Nephron progenitor cell (in vitro differentiated cells): ENCODE data around the gene CGRRF1.
A peak's percentile ranks its signal among the peaks of the same experiment; 100 is the strongest.

ENCODE experiments used
- DNase-seq: peaks from one replicate; pipeline ENCODE4 v3.0.0; 2021
- H3K27ac Mint-ChIP-seq: 2 replicates; pipeline ENCODE4 v1.8.0; 2021; ENCODE audit warnings: mild to moderate bottlenecking, moderate library complexity, mixed read lengths
- H3K27me3 Mint-ChIP-seq: 2 replicates; pipeline ENCODE4 v1.8.0; 2021; ENCODE audit warnings: mild to moderate bottlenecking, low read depth, mixed read lengths; ENCODE audit not compliant: poor library complexity
- H3K36me3 Mint-ChIP-seq: 2 replicates; pipeline ENCODE4 v1.8.0; 2021; ENCODE audit warnings: low read depth, mixed read lengths
- H3K4me1 Mint-ChIP-seq: 2 replicates; pipeline ENCODE4 v1.8.0; 2021; ENCODE audit warnings: mixed read lengths
- H3K4me3 Mint-ChIP-seq: 2 replicates; pipeline ENCODE4 v1.8.0; 2021; ENCODE audit warnings: mild to moderate bottlenecking, moderate library complexity, mixed read lengths
- H3K9me3 Mint-ChIP-seq: 2 replicates; pipeline ENCODE4 v1.8.0; 2021; ENCODE audit warnings: mild to moderate bottlenecking, moderate library complexity, mixed read lengths
- TF ChIP-seq, protein P1 (sequence below): fragments of 200-600 bp; sonication (generic); IDR thresholded peaks from 2 replicates; pipeline ENCODE4 v1.5.0; 2021; ENCODE audit warnings: antibody characterized with exemption

The CGRRF1 gene

DNA sequence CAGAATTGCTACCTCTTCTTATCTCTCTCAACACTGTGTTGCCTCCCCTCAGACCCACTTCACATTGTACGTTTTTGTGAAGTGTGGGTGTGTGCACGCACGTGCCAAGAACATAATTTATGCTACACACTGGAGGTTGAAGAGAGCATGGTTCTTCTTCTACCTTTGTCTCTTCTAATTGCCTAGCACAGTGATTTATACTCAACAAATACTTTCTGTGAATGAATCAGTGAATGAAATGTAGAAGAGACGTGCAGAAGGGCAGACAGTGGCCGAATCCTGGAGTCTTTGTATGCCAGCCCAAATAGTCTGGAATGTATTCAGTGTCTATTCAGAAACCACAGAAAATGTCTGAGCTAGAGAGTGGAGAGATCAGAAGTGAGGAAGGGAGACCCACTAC lies 52.6 kb downstream of the CGRRF1 start:
- TF ChIP-seq, protein P1, sequence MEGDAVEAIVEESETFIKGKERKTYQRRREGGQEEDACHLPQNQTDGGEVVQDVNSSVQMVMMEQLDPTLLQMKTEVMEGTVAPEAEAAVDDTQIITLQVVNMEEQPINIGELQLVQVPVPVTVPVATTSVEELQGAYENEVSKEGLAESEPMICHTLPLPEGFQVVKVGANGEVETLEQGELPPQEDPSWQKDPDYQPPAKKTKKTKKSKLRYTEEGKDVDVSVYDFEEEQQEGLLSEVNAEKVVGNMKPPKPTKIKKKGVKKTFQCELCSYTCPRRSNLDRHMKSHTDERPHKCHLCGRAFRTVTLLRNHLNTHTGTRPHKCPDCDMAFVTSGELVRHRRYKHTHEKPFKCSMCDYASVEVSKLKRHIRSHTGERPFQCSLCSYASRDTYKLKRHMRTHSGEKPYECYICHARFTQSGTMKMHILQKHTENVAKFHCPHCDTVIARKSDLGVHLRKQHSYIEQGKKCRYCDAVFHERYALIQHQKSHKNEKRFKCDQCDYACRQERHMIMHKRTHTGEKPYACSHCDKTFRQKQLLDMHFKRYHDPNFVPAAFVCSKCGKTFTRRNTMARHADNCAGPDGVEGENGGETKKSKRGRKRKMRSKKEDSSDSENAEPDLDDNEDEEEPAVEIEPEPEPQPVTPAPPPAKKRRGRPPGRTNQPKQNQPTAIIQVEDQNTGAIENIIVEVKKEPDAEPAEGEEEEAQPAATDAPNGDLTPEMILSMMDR = no peak
- Mint-ChIP-seq H3K9me3 (no peaks in the 10 kb centered on the region), H3K27ac (no peak overlapping the region), H3K4me3 (no peak overlapping the region), H3K27me3 (peaks cover 40% of the 10 kb centered on the region), H3K36me3 (no peaks in the 10 kb centered on the region), H3K4me1 (peaks cover 11% of the 10 kb centered on the region)
- DNase-seq = no peak

GRCh38 chr14:54564071-54564867 lies 54.6 kb downstream of the CGRRF1 start:
- Mint-ChIP-seq H3K4me1 (peaks cover 26% of the 10 kb centered on the region), H3K4me3 (peak overlapping the region; percentile 84), H3K27me3 (peaks cover 58% of the 10 kb centered on the region), H3K27ac (no peak overlapping the region), H3K36me3 (no peaks in the 10 kb centered on the region), H3K9me3 (no peaks in the 10 kb centered on the region)
- TF ChIP-seq, protein P1 = peak; percentile 93
- DNase-seq = no peak

GRCh38 chr14:54564868-54565784 lies 55.4 kb downstream of the CGRRF1 start:
- Mint-ChIP-seq H3K27me3 (peaks cover 63% of the 10 kb centered on the region), H3K36me3 (no peaks in the 10 kb centered on the region), H3K4me3 (peak overlapping the region; percentile 84), H3K27ac (no peak overlapping the region), H3K4me1 (peaks cover 28% of the 10 kb centered on the region), H3K9me3 (no peaks in the 10 kb centered on the region)
- TF ChIP-seq, protein P1 = peak; percentile 9
- DNase-seq = peak; percentile 73

DNA sequence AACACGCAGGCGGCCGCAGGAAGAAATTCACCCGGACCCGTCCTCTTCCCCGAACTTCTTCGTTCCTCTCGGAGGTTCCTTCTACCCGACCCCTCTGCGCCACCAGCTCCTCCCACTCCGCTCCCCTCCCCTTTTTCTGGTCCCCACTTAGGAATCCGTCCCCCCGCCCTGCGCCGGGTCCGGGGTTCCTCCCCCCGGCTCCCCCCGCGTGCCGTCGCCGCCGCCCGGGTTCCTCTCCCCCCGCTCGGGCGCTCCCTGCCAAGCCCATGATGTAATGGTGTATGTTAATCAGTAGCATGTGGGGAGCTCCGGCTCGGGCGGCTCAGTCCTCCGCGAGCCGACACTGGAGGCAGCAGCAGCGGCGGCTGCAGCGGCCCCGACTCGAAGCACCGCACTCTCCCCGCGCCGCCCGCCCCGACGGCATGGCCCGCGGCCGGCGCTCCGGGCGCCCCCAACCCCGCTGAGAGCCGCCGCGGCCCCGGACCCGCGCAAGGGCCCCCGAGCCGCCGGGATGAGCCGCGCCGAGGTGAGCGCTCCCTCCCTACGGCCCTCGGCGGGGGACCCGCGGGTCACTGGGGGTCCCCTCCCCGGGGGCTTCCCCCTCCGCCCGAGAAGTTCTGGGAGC lies 56.2 kb downstream of the CGRRF1 start:
- Mint-ChIP-seq H3K36me3 (no peaks in the 10 kb centered on the region), H3K4me3 (peak overlapping the region; percentile 84), H3K9me3 (no peaks in the 10 kb centered on the region), H3K27me3 (peaks cover 61% of the 10 kb centered on the region), H3K27ac (no peak overlapping the region), H3K4me1 (peaks cover 28% of the 10 kb centered on the region)
- TF ChIP-seq, protein P1 = no peak
- peak; percentile 79 for DNase-seq

GRCh38 chr14:54566410-54567223 lies 56.9 kb downstream of the CGRRF1 start, which contains the start of gene SAMD4A:
Gene SAMD4A, plus strand, starts transcription at chr14:54567128. Its CDS starts 789 bp downstream, at chr14:54567917.
- H3K4me3 Mint-ChIP-seq = peak within 1 kb of the TSS; percentile 93
- TF ChIP-seq, protein P1 = no peak
- H3K27me3 Mint-ChIP-seq = peaks cover 55% of the 10 kb centered on the region
- DNase-seq = peak; percentile 67
- H3K27ac Mint-ChIP-seq = no peak within 1 kb of the TSS
- no peaks in the 10 kb centered on the region for H3K36me3 Mint-ChIP-seq
- H3K9me3 Mint-ChIP-seq = no peaks in the 10 kb centered on the region
- peaks cover 28% of the 10 kb centered on the region for H3K4me1 Mint-ChIP-seq
